GM19025 (cell line): ENCODE data around the gene GALNTL6.

Source experiments
- ATAC-seq: cut with Tn5 transposase; IDR thresholded peaks from one replicate; pipeline ENCODE4 v1.9.1; 2021; ENCODE audit warnings: mild to moderate bottlenecking, low read depth, moderate library complexity; ENCODE audit not compliant: unreplicated experiment

The GALNTL6 gene

DNA sequence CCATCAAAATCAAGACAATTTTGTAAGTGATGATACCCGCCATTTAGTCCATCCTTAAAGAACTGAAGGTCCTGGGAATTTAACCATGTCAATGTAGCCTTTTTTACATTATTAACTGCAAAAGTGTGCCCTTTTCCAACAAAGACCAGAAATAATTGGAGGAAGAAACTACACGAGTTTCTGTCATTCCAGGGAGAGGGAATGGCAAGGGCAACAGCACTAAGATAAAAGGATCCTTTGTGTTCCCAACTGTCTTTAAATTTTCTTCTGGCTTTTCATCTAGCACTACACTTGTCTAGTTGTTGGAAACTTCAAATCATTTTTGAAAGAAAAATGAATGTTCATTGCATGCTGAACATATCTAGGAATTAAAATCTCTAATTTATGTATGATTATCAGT is 286.2 kb downstream of the GALNTL6 start:
- no peak for ATAC-seq

DNA sequence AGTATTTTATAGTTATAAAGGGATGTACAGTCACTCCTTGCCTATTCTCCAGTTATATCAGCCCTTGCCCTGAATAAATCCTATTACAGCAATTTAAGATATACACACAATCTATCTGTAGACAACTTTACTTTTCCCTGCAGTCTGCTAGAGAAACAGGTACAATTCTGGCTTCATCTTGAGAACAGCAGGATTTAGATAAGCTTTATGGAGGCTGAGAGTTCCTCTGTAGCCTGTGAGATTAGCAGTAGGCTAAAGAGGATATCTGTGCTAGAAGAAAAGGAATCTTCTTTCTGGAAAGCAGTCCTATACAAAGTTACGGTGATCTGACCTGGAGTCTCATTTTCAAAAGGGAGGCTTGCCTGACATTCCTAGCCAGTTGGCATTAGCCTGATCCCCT is 290.3 kb downstream of the GALNTL6 start:
- ATAC-seq = no peak

DNA sequence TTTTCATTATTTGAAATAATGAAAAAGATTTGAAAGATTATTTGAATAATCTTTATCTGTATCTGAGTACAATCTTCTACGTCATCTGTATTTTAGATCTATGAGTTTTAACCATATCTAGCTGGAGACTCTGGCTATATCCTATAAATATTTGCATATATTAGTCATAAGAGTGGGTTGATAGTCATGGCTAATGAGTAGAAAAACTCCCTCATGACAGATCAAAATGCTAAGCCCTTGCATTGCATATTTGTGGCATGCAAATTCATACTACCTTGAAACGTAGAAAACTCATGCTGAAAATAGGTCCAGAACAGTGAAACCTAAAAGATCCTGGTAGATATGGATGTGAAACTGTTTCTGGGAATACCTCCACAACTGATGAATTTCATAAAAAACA is 291.3 kb downstream of the GALNTL6 start:
- no peak for ATAC-seq

GRCh38 chr4:172105918-172106317 is 292.7 kb downstream of the GALNTL6 start:
- ATAC-seq = no peak

DNA sequence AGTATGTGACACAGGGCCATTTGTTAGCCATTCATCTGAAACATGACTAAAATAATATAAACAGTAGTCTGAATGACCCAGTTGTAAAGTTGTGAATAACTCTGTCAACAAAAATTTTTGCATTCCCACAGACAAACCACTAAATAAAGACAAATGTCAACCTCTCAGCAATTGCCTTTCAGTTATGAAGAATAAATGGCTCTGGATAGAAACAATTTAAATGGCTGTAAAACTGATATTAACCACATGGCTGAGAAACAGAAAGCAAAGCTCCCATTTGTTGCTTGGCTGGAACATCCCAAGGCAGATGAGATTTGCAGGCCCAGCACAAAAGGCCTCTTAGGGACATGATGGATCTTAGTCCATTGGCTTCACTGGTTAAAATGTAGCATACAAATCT is 296.3 kb downstream of the GALNTL6 start:
- ATAC-seq = no peak

DNA sequence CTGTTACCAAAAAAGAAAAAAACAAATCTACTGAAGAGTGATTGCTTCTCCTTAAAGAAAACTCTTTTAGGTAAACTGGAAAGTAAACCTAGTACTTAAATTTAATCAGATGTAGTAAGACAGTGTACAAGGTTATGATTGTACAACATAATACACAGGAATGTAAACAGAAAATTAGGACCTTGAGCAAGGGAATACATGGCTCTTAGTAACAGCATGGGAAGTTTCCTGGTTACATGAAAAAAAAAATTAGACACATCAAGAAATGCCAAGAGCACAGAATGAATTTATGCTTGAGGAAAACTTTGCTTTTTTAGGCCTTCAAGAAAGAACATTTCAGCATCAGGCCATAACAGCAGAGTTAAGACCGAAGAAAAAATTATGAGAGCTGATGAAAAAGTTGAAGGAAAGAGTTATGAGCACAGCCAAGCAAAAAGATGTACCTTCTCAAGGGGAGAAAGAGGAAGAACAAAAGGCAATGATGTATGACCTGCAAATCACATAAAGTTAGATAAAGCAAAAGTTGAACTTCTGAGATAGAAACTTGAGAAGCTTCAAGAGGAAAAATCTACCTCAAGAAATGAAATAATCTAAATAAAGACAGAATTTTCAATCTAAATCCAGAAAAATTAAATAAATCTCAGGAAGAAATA is 311.6 kb downstream of the GALNTL6 start:
- ATAC-seq = no peak

- no peak for ATAC-seq
Observed at GRCh38 chr4:172125443-172125842, 312.2 kb downstream of the GALNTL6 start.

GRCh38 chr4:172127168-172127567 is 314.0 kb downstream of the GALNTL6 start:
- ATAC-seq = no peak

- ATAC-seq = no peak
Observed at GRCh38 chr4:172129593-172129992, 316.4 kb downstream of the GALNTL6 start.

DNA sequence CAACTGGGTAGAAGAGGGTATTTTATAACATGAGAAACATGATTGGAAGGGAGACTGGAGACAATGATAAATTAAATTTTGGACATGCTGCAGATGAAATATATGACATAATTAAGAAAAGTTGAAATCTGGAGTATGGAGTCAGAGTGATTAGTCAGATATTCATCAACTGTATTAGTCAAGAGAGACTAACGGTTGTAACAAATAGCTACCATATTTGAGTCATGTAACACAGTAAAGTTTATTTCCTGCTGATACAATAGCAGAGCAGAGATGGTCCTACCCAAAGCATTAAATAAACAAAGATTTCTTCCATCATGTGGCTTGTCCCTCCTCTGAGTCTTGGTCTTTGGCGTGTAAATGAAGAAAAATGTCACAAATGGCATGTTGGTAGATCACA is 321.3 kb downstream of the GALNTL6 start:
- no peak for ATAC-seq

DNA sequence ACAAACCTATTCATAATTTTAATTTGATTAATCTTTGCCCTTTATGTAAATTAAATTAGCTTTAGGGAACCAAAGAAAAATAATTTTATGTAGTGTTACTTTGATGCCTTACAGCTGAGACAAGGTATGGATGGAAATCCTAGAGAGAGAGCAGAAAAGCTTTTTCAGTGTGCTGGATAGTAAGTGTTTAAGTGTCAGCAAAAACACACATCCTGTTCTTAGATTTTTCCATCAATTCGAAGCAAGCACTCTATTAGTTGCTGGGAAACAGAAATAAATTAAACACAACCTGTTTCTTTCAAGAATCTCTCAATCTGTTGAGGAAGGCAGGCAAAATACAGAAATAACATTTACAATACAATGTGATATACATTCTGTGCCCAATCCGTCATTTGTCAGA is 327.8 kb downstream of the GALNTL6 start:
- ATAC-seq = no peak

DNA sequence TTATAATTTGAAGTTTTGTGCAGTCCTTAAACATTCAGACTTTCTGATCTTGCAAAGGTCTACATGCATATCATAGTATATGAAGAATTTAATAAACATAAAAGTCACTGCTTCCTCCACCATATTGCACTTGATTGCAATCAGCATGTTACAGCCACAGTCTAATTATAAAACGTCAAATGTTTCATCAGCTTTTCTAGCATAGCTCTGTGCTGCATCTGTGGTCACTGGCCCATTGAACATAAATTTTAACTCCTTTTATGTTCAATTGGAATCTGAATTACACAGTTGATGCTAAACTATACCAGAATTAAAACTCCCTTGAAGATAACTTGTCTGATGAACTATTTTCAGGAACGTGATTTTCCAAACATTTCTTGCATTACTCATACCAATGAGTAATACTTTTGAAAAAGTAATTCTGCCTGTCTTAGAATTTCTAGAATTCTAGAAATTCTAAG is 329.1 kb downstream of the GALNTL6 start:
- no peak for ATAC-seq

DNA sequence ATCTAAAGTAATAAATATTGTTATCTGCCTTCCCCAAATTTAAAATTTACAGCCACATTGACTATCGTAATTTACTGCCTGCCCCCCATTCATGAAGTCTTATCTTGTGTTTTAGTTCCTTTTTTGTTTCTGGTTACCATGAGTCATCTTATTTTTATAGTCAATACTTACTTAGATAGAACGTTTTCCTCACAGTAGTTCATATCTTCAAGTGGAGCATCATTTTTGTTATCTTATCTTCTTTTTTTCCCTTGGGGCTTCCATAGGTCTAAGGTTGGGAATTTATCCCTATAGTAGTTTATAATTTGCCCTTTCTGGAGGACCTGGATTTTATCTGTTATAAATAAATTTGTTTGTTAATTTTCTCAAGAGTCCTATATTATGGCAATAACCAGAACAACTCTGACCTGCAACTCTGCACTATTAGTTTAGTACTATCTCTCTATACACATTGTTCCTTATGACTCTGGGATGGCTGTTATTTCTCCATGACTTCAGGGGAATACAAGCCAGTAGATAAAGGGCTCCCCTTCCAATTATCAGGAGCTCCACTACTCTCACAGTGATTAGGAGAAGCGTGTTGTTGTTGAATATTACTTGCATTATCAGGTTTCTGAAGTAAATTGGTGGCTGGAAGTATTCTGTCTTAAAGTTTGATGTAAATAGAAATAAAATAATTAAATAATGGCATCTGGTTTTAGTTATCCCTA is 330.6 kb downstream of the GALNTL6 start:
- no peak for ATAC-seq

- no peak for ATAC-seq
Observed at GRCh38 chr4:172147687-172148086, 334.5 kb downstream of the GALNTL6 start.

DNA sequence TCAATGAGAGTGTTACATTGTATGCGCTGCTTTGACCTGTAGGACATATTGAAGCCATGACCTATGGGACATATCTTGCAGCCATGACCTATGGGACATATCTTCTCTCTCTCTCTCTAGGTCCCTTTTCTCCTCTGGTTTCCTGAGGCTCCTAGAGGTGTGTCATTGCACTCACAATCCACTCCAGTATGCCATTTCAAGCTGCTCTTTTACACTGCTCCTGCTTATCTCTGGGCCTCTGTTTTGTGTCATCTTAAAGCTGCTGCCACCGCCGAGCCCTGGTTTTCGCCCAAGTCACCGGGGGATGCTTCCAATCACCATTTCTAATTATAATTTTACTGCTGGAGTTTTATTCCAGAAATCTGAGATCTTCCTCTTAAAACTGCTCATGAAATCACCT is 336.1 kb downstream of the GALNTL6 start:
- ATAC-seq = no peak

DNA sequence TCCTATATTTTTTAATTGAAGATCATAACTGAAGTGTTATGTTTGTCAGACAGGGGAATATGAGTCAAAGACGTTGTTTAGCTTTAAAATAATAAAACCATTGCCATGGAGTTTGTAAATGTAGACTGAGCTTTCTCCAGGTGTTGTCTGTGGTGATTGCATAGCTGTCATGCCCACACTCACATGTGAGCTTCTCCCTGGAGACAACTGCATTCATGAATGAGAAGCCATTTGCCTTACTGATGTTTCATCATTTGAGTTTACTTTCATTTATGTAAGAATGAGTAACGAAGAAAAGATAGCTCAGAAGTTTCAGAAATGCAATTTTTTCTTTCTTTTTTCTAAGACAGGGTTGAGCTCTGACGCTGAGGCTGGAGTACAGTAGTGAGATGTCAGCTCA is 339.1 kb downstream of the GALNTL6 start:
- ATAC-seq = no peak

- no peak for ATAC-seq
Observed at GRCh38 chr4:172153719-172154118, 340.5 kb downstream of the GALNTL6 start.

DNA sequence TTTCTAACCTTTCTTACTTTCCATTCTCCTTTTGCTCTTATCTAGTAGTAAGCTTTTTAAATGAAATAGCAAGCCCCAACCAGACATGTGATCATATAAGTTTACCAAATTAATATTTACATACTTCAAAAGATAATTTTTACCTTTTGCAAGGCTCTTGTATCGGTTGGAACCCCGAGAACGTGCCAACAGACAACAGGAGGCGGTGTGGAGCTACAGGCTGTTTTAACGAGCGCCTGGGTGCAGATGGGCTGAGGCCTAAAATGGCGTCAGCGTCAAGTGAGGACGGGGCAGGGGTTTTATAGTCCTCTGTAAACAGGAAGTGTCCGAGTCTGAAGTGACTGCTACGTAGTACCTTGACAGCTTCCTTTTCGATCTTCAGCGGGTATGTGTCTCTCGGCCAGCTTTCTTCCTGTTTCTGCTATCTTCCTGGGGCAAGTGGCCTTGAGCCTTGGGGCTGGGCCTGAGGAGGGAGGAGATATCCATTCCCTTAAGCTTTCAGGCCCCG is 342.7 kb downstream of the GALNTL6 start:
- no peak for ATAC-seq

DNA sequence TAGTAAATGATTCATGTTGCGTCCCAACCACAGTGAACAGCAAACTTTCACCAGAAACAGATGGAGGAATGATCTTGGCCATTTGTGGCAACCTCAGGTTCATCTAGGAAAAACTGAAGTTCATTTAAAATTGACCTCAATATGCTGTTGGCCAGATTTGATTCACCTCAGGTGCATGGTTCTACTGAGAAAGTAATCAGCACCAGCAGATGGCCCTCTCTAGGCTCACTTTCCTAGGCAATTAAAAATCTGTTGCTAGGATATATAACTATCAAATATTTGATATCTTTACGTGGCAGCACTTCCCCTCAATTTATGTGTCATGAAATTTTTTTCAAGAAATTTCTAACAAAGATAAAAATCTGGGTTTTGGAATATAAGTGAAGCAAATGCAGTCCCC is 344.7 kb downstream of the GALNTL6 start:
- no peak for ATAC-seq

GRCh38 chr4:172163215-172163614 is 350.0 kb downstream of the GALNTL6 start:
- no peak for ATAC-seq

DNA sequence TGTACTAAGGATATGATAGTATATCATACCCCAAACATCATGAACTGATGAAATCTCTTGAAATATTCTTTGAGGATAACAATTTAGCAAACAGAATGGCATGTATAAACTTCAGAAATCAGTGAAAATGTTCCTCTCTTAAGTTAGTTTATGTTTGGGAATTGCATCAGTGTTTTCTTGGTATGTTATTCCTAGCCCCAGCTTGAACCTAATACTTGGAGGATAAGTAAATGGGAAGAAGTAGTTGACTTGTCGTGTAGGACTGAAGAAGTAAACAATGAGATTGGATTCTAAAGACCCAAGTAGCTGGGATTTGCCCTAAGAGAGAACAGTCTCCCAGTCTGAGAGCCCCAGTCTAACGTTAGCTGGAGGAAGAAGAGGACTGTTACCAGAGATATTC is 355.7 kb downstream of the GALNTL6 start:
- no peak for ATAC-seq

GRCh38 chr4:172169871-172170270 is 356.7 kb downstream of the GALNTL6 start:
- ATAC-seq = no peak
